Heart left ventricle (tissue), 13 donors: Measurements from ENCODE around the gene MGAT4A.

Experiments
- POLR2A ChIP-seq, 2 donors: fragments of 450-650 bp; IDR thresholded peaks; one replicate each; pipeline ENCODE4 v1.6.1; 2017; ENCODE audit warnings: antibody characterized with exemption in 2 of 2, mild to moderate bottlenecking in 2 of 2, moderate library complexity in 2 of 2
- TF ChIP-seq, protein P1 (sequence below), 12 donors: fragments of 200-600 bp; sonication (generic) in 4 of 12; IDR thresholded peaks; one replicate each; pipeline versions ENCODE4 v1.5.0 to v1.8.0; 2018 to 2022; ENCODE audit warnings: antibody characterized with exemption in 12 of 12, mild to moderate bottlenecking in 5 of 12
- donor health status: ischemic (EF 13 %, LVEDD 7.1; RV severe dilation, severe dysfunction).
- donor health status: DM: no; HTN: yes; CAD: no.
- donor health status: DM: no; HTN: no; CAD: no.
- donor health status: ischemic (EF 25% LVEDD 6.9; RV normal size, moderate dysfunction).
- donor health status: ischemic (EF 25% LVEDD 5.7; RV mildly dilated, moderate dysfunction).
- donor health status: ischemic (EF 35%, LVEDD 5.7; RV mildly dilated, moderate dysfunction).
- donor health status: nonischemic (EF 11% LVEDD 7.7; RV severe dilation, severe dysfunction).
- donor health status: DM: yes; HTN: yes; CAD: no.
- donor health status: PGD.
- donor health status: ischemic (EF 29% LVEDD 5.4; RV normal size, mild dysfunction).
- donor health status: nonischemic (EF 23%, LVEDD 6.1; RV moderate dilation, normal function).

DNA sequence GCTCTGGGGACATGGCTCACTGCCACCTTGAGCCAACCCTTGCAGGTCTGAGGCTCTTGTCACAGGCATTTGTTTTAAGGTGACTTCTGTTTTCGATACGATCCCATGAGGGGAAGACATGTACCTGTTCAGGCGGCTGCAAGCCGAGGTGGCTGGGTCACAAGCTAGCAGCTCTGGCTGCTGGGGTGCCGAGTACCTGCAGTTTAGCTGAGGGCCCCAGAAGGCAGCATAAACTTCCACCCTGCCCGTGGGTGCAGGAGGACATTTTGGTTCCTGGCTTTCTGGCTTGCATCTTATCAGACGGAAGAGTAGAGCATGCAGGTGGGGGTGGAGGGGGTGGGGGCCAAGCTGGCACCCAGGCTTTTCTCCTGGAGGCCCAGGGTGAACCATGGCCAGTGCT is 151.0 kb downstream of the MGAT4A start:
- no peak for TF ChIP-seq POLR2A (IDR thresholded peaks at IDR 0.05)
- TF ChIP-seq, protein P1, sequence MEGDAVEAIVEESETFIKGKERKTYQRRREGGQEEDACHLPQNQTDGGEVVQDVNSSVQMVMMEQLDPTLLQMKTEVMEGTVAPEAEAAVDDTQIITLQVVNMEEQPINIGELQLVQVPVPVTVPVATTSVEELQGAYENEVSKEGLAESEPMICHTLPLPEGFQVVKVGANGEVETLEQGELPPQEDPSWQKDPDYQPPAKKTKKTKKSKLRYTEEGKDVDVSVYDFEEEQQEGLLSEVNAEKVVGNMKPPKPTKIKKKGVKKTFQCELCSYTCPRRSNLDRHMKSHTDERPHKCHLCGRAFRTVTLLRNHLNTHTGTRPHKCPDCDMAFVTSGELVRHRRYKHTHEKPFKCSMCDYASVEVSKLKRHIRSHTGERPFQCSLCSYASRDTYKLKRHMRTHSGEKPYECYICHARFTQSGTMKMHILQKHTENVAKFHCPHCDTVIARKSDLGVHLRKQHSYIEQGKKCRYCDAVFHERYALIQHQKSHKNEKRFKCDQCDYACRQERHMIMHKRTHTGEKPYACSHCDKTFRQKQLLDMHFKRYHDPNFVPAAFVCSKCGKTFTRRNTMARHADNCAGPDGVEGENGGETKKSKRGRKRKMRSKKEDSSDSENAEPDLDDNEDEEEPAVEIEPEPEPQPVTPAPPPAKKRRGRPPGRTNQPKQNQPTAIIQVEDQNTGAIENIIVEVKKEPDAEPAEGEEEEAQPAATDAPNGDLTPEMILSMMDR (IDR thresholded peaks at IDR 0.05) = no peak
